ENCODE data around the gene E4F1. TPM values are rescaled to one million over a fixed set of nuclear protein-coding genes. Genes with fewer than 3 reads are reported as not detected.

Gene E4F1
- polyA plus RNA-seq, 3 donors = 4.9 to 50.9 (median 5.8) TPM

DNA sequence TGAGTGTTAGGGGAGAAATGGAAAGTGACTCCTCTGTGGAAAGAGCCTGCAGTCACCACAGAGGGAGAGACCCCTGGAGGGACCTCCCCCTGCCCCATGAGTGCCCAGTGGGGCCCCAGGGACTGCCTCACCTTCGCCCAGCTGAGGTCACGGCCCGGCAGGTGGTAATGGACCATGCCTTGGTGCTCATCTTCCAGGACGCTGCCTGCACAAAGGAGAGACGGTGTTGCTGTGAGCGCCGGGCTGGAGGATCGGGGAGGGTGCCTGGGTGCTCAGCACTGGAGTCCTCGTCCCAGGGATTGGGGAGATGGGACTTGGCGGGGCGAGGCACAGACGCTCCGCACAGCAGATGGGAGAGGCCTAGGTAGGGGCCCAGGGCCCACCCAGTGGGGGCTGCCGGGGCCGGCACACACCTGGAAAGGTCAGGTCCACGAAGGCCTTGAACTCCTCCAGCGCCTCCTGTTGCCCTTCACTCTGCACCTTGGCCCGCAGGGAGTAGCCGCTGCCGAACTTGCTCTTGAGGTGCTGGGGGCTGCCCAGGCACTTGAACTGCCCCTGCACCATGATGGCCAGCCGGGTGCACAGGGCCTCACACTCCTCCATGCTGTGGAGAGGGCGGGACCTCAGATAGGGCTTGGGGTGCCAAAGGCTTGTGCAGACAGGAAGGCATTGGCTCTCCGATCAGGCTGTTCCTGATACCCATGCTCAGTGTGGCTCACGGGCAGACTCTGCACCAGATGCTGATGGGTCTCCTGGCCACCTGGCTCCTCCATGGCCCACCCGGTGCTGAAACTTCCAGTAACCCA lies 54.3 kb downstream of the E4F1 start:
- Histone ChIP-seq H3K4me3 (replicated peaks in 1 of 3; ENCODE audit: low read depth in 2 of 3, low read length in 3 of 3) (no peak overlapping the region), H4K20me1 (ENCODE audit: insufficient read depth, low read length) (no peaks in the 10 kb centered on the region), H3K27ac (ENCODE audit: low read depth in 1 of 2, low read length in 2 of 2) (no peak overlapping the region), H3K79me2 (ENCODE audit: insufficient read depth, low read length) (no peaks in the 10 kb centered on the region), H3K4me1 (ENCODE audit: control insufficient read depth in 1 of 2, insufficient read depth in 2 of 2, low read length in 2 of 2) (peaks cover 1 to 6% of the 10 kb centered on the region in 2 donors), H3K9me3 (replicated peaks in 1 of 2; ENCODE audit: control insufficient read depth in 1 of 2, insufficient read depth in 1 of 2, low read length in 2 of 2) (no peaks in the 10 kb centered on the region), H3K9ac (ENCODE audit: insufficient read depth, low read length, poor library complexity, severe bottlenecking) (no peak overlapping the region), H3K36me3 (replicated peaks in 1 of 2; ENCODE audit: control insufficient read depth in 1 of 2, insufficient read depth in 2 of 2, low read length in 2 of 2) (no peaks in the 10 kb centered on the region), H3K4me2 (replicated peaks; ENCODE audit: extremely low read depth, low read length, poor library complexity, severe bottlenecking) (no peak overlapping the region), H2AFZ (ENCODE audit: insufficient read depth, low read depth, low read length, poor library complexity, severe bottlenecking) (no peak overlapping the region), H3K27me3 (ENCODE audit: control insufficient read depth in 2 of 2, insufficient read depth in 2 of 2, low read length in 2 of 2) (no peaks in the 10 kb centered on the region)
- 97% methylated on average over 23 of the region's 25 CpGs for WGBS (ENCODE audit: insufficient coverage)
- Mint-ChIP-seq H3K4me3 (no peak overlapping the region), H3K27ac (no peak overlapping the region), H3K27me3 (ENCODE audit: low read depth in 3 of 3) (peaks cover 3 to 6% (median 3%) of the 10 kb centered on the region in 3 donors), H3K9me3 (no peaks in the 10 kb centered on the region), H3K36me3 (peaks cover 0 to 5% of the 10 kb centered on the region in 2 donors), H3K4me1 (peaks cover 4% of the 10 kb centered on the region)
- DNase-seq = no peak
- TF ChIP-seq, protein P1, sequence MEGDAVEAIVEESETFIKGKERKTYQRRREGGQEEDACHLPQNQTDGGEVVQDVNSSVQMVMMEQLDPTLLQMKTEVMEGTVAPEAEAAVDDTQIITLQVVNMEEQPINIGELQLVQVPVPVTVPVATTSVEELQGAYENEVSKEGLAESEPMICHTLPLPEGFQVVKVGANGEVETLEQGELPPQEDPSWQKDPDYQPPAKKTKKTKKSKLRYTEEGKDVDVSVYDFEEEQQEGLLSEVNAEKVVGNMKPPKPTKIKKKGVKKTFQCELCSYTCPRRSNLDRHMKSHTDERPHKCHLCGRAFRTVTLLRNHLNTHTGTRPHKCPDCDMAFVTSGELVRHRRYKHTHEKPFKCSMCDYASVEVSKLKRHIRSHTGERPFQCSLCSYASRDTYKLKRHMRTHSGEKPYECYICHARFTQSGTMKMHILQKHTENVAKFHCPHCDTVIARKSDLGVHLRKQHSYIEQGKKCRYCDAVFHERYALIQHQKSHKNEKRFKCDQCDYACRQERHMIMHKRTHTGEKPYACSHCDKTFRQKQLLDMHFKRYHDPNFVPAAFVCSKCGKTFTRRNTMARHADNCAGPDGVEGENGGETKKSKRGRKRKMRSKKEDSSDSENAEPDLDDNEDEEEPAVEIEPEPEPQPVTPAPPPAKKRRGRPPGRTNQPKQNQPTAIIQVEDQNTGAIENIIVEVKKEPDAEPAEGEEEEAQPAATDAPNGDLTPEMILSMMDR (IDR thresholded peaks at IDR 0.05) = no peak
- intact Hi-C loops (cut with micrococcal nuclease) = loop anchor here in 1 of 2 donors (10.0 kb wide), 1 partner anchor 227 kb away; no protein-coding TSS in a partner anchor

DNA sequence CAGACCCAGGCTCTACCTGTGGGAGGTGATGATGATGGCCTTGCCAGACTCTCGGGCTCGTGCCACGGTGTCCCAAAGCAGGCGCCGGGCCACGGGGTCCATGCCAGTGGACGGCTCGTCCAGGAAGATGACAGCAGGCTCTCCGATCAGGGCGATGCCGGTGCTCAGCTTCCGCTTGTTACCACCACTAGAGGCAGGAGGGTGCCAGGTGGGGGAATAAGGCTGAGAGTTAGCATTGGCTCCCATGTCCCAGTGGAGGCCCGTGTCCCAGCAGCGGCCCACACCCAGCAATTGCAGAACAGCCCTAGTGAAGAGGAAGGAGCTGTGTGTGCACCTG lies 54.8 kb downstream of the E4F1 start:
- Mint-ChIP-seq H3K4me3 (no peak overlapping the region), H3K27ac (no peak overlapping the region), H3K9me3 (no peaks in the 10 kb centered on the region), H3K36me3 (peaks cover 0 to 5% of the 10 kb centered on the region in 2 donors), H3K4me1 (no peaks in the 10 kb centered on the region), H3K27me3 (ENCODE audit: low read depth in 3 of 3) (peaks cover 2 to 3% (median 3%) of the 10 kb centered on the region in 3 donors)
- Histone ChIP-seq H3K27me3 (ENCODE audit: control insufficient read depth in 2 of 2, insufficient read depth in 2 of 2, low read length in 2 of 2) (no peaks in the 10 kb centered on the region), H3K27ac (ENCODE audit: low read depth in 1 of 2, low read length in 2 of 2) (no peak overlapping the region), H3K4me2 (replicated peaks; ENCODE audit: extremely low read depth, low read length, poor library complexity, severe bottlenecking) (no peak overlapping the region), H3K4me3 (replicated peaks in 1 of 3; ENCODE audit: low read depth in 2 of 3, low read length in 3 of 3) (no peak overlapping the region), H3K9me3 (replicated peaks in 1 of 2; ENCODE audit: control insufficient read depth in 1 of 2, insufficient read depth in 1 of 2, low read length in 2 of 2) (no peaks in the 10 kb centered on the region), H2AFZ (ENCODE audit: insufficient read depth, low read depth, low read length, poor library complexity, severe bottlenecking) (no peak overlapping the region), H3K4me1 (ENCODE audit: control insufficient read depth in 1 of 2, insufficient read depth in 2 of 2, low read length in 2 of 2) (peaks cover 0 to under 1% of the 10 kb centered on the region in 2 donors), H4K20me1 (ENCODE audit: insufficient read depth, low read length) (no peaks in the 10 kb centered on the region), H3K79me2 (ENCODE audit: insufficient read depth, low read length) (no peaks in the 10 kb centered on the region), H3K36me3 (replicated peaks in 1 of 2; ENCODE audit: control insufficient read depth in 1 of 2, insufficient read depth in 2 of 2, low read length in 2 of 2) (no peaks in the 10 kb centered on the region), H3K9ac (ENCODE audit: insufficient read depth, low read length, poor library complexity, severe bottlenecking) (no peak overlapping the region)
- intact Hi-C loops (cut with micrococcal nuclease) = loop anchor here in 1 of 2 donors (10.0 kb wide), 1 partner anchor 227 kb away; no protein-coding TSS in a partner anchor
- 100% methylated on average over 2 of the region's 14 CpGs for WGBS (ENCODE audit: insufficient coverage)
- TF ChIP-seq, protein P1 (IDR thresholded peaks at IDR 0.05) = no peak
- DNase-seq = no peak
